GM10266 (cell line): Measurements from ENCODE around the gene TRAPPC11.
"Not testable (repeated sequence)": the region's sequence is repeated elsewhere in the genome, so short reads cannot be mapped to it uniquely, and the experiment has no call there.

Source experiments
- DNase-seq: peaks from one replicate; pipeline ENCODE4 v3.0.0; 2012; ENCODE audit errors: extremely low spot score
- CTCF ChIP-seq: IDR thresholded peaks from 2 replicates; pipeline ENCODE4 v1.5.1; 2012; ENCODE audit warnings: mild to moderate bottlenecking, low read depth; ENCODE audit not compliant: control insufficient read depth, insufficient read depth; ENCODE audit errors: missing control alignments

The TRAPPC11 gene

GRCh38 chr4:183618681-183619080 lies 40.4 kb upstream of the TRAPPC11 start:
- no peak for TF ChIP-seq CTCF
- no peak for DNase-seq

GRCh38 chr4:183620421-183620820 lies 38.7 kb upstream of the TRAPPC11 start:
- DNase-seq: no peak
- no peak for TF ChIP-seq CTCF

- no peak for DNase-seq
- no peak for TF ChIP-seq CTCF
These were observed 37.2 kb upstream of the TRAPPC11 start for GRCh38 chr4:183621875-183622274.

- no peak for DNase-seq
- no peak for TF ChIP-seq CTCF
These were observed 34.5 kb upstream of the TRAPPC11 start for GRCh38 chr4:183624548-183624947.

- no peak for DNase-seq
- no peak for TF ChIP-seq CTCF
These were observed 32.9 kb upstream of the TRAPPC11 start for GRCh38 chr4:183626168-183626567.

- DNase-seq: not testable (repeated sequence)
These were observed 31.8 kb upstream of the TRAPPC11 start for GRCh38 chr4:183627286-183627685.

GRCh38 chr4:183627979-183628588 lies 31.0 kb upstream of the TRAPPC11 start:
- no peak for DNase-seq

More at GRCh38 chr4:183627979-183628588, 31.0 kb upstream of the TRAPPC11 start:
- TF ChIP-seq CTCF: no peak
